ENCODE data around the gene UGGT2.

- no peak for TF ChIP-seq CTCF (IDR thresholded peaks at IDR 0.05)
- TF ChIP-seq EP300 (IDR thresholded peaks at IDR 0.05): peak in 1 of 4 donors; percentile 50
- peak; percentile 88 to 96 (median 91) for TF ChIP-seq POLR2AphosphoS5 (IDR thresholded peaks at IDR 0.05)
- peak; percentile 58 to 60 for TF ChIP-seq POLR2A (IDR thresholded peaks at IDR 0.05)
Measured at GRCh38 chr13:96053003-96053703, at the start of gene UGGT2.
